Loucy (cell line): ENCODE measurements around the gene CDCA4.

Experiments
- H2AFZ ChIP-seq: fragments of 200-600 bp; sonication (generic); 2 replicates; pipeline ENCODE4 v1.6.0; 2016; ENCODE audit warnings: antibody characterized with exemption, mild to moderate bottlenecking, low read length, moderate library complexity
- H3F3A ChIP-seq: fragments of 200-600 bp; 2 replicates; pipeline ENCODE4 v1.6.0; 2016; ENCODE audit warnings: antibody characterized with exemption, low read depth, mild to moderate bottlenecking
- H3K27me3 ChIP-seq: fragments of 200-600 bp; sonication (generic); 2 replicates; pipeline ENCODE4 v1.6.1; 2014; ENCODE audit warnings: low read length, mild to moderate bottlenecking; ENCODE audit not compliant: insufficient read depth, poor library complexity, severe bottlenecking
- H3K36me3 ChIP-seq: fragments of 200-600 bp; sonication (generic); 2 replicates; pipeline ENCODE4 v1.6.1; 2016; ENCODE audit warnings: low read length; ENCODE audit not compliant: insufficient read depth
- H3K4me1 ChIP-seq: fragments of 200-600 bp; sonication (generic); 2 replicates; pipeline ENCODE4 v1.5.1; 2014; ENCODE audit warnings: low read length, mild to moderate bottlenecking; ENCODE audit not compliant: insufficient read depth, poor library complexity, severe bottlenecking
- H3K4me2 ChIP-seq: fragments of 200-600 bp; sonication (generic); 2 replicates; pipeline ENCODE4 v1.6.0; 2014; ENCODE audit warnings: antibody characterized with exemption, low read length, low read depth, mild to moderate bottlenecking; ENCODE audit not compliant: poor library complexity, severe bottlenecking
- H3K4me3 ChIP-seq: fragments of 200-600 bp; sonication (generic); 2 replicates; pipeline ENCODE4 v1.5.1; 2014; ENCODE audit warnings: low read length, mild to moderate bottlenecking, mixed read lengths; ENCODE audit not compliant: poor library complexity, severe bottlenecking
- H3K79me2 ChIP-seq: fragments of 200-600 bp; sonication (generic); 2 replicates; pipeline ENCODE4 v1.6.1; 2014; ENCODE audit warnings: low read length; ENCODE audit not compliant: insufficient read depth
- H3K9ac ChIP-seq: fragments of 200-600 bp; sonication (generic); 2 replicates; pipeline ENCODE4 v1.6.0; 2014; ENCODE audit warnings: mild to moderate bottlenecking, low read depth, low read length, moderate library complexity; ENCODE audit not compliant: poor library complexity, severe bottlenecking
- H3K9me2 ChIP-seq: fragments of 200-600 bp; sonication (generic); replicated peaks from 2 replicates; pipeline ENCODE4 v1.6.1; 2016; ENCODE audit warnings: low read depth, low read length, mixed read lengths
- H3K9me3 ChIP-seq: fragments of 200-600 bp; sonication (generic); 2 replicates; pipeline ENCODE4 v1.6.1; 2014; ENCODE audit warnings: mild to moderate bottlenecking, antibody characterized with exemption, low read length, low read depth; ENCODE audit not compliant: insufficient read depth
- H4K20me1 ChIP-seq: fragments of 200-600 bp; sonication (generic); 2 replicates; pipeline ENCODE4 v1.6.0; 2014; ENCODE audit warnings: antibody characterized with exemption, low read length, mild to moderate bottlenecking; ENCODE audit not compliant: insufficient read depth, poor library complexity, severe bottlenecking
- EZH2phosphoT487 ChIP-seq: fragments of 200-600 bp; IDR thresholded peaks from 2 replicates; pipeline ENCODE4 v1.6.1; 2018; ENCODE audit warnings: antibody characterized with exemption, mild to moderate bottlenecking, moderate library complexity, borderline replicate concordance
- TF ChIP-seq, protein P1 (sequence below): fragments of 200-600 bp; sonication (generic); conservative IDR thresholded peaks from 2 replicates; pipeline ENCODE4 v1.5.1; 2014; ENCODE audit warnings: mild to moderate bottlenecking, antibody characterized with exemption, low read length

CDCA4 gene

DNA sequence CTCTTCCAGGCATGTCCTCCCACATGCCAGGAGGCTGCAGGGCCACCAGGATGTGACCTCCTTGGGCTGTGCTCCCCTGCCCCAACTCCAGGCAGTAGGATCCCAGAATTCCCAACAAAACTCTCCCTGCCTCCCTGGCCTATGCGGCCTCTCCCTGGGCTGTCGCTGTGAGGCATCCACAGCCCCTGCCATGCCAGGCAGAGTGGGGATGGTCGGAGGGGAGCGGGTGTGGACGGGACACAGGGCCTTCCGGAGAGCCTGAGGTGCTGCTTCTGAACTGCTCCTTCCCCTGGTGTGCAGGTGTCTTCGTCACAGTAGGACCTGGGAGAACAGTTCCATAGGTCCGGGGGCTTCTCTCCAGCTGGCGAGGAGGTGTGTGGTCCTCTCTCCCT, 26.0 kb upstream of the CDCA4 start:
- Histone ChIP-seq H3K4me2 (no peak overlapping the region), H3F3A (no peaks in the 10 kb centered on the region), H3K4me3 (no peak overlapping the region), H2AFZ (no peak overlapping the region), H3K9me2 (no peaks in the 10 kb centered on the region), H3K36me3 (no peaks in the 10 kb centered on the region), H3K9ac (no peak overlapping the region), H3K4me1 (no peaks in the 10 kb centered on the region), H3K9me3 (no peaks in the 10 kb centered on the region), H4K20me1 (no peaks in the 10 kb centered on the region), H3K27me3 (no peaks in the 10 kb centered on the region), H3K79me2 (no peaks in the 10 kb centered on the region)
- TF ChIP-seq EZH2phosphoT487 = no peak
- TF ChIP-seq, protein P1, sequence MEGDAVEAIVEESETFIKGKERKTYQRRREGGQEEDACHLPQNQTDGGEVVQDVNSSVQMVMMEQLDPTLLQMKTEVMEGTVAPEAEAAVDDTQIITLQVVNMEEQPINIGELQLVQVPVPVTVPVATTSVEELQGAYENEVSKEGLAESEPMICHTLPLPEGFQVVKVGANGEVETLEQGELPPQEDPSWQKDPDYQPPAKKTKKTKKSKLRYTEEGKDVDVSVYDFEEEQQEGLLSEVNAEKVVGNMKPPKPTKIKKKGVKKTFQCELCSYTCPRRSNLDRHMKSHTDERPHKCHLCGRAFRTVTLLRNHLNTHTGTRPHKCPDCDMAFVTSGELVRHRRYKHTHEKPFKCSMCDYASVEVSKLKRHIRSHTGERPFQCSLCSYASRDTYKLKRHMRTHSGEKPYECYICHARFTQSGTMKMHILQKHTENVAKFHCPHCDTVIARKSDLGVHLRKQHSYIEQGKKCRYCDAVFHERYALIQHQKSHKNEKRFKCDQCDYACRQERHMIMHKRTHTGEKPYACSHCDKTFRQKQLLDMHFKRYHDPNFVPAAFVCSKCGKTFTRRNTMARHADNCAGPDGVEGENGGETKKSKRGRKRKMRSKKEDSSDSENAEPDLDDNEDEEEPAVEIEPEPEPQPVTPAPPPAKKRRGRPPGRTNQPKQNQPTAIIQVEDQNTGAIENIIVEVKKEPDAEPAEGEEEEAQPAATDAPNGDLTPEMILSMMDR = no peak

DNA sequence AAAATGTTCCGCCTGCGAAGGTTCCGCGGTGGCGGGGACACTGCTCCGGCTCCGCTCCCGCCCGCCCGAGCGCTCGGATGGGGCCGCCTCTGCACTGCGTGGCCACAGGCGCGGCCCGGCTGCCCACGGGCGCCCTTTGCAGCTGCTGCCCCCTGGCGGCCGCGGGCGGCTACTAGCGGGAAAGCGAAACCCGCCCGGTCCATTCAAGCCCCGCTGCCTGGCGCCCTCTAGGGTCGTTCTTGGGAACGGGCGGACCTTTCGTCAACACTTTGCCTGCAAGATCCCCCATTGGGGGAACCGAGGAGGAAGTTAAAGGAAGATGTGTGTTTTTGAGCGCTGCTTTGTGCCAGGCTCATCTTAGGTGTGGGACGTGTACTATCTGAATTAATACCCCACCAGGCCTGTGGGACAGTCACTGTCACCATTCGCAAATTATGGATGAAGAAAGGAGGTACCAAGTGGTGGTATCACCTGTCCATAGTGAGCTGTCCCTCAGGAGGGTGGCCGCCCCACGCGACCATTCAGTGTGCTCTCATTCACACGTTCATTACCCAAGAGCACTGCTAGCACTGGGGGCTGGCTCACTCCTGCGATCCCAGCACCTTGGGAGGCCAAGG, 24.9 kb upstream of the CDCA4 start:
- H3K9me2 ChIP-seq = no peaks in the 10 kb centered on the region
- no peaks in the 10 kb centered on the region for H3K36me3 ChIP-seq
- H3F3A ChIP-seq = no peaks in the 10 kb centered on the region
- no peaks in the 10 kb centered on the region for H3K4me1 ChIP-seq
- peak overlapping the region; percentile 57 for H2AFZ ChIP-seq
- no peaks in the 10 kb centered on the region for H3K79me2 ChIP-seq
- no peak overlapping the region for H3K4me3 ChIP-seq
- no peak overlapping the region for H3K9ac ChIP-seq
- TF ChIP-seq EZH2phosphoT487 = no peak
- TF ChIP-seq, protein P1 = peak; percentile 99
- H3K27me3 ChIP-seq = no peaks in the 10 kb centered on the region
- no peaks in the 10 kb centered on the region for H4K20me1 ChIP-seq
- no peak overlapping the region for H3K4me2 ChIP-seq
- H3K9me3 ChIP-seq = no peaks in the 10 kb centered on the region

DNA sequence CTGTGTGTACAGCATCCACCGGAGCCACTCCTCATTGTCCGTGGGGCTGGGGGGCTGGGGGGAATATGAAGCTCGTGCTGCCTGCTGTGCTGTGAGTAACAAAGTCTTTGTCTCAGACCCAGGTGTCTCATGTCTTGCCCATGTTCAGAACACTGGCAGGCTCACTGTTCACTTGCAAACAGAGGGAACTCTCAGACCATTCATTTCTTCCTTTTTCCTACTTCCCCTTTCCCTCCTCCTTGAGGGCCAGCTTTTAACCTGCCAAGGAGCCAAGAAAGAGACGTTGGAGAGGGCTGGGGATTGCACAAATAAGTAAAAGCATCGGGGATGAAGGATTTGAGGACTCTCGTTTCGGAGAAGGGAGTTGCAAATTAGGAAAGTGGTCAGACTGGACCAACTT, 22.8 kb upstream of the CDCA4 start:
- TF ChIP-seq, protein P1 = no peak
- no peak for TF ChIP-seq EZH2phosphoT487
- H3F3A ChIP-seq = no peaks in the 10 kb centered on the region

More for the DNA sequence above, 22.8 kb upstream of the CDCA4 start:
- H3K9ac ChIP-seq = no peak overlapping the region
- no peak overlapping the region for H3K4me3 ChIP-seq
- H4K20me1 ChIP-seq = no peaks in the 10 kb centered on the region
- no peaks in the 10 kb centered on the region for H3K79me2 ChIP-seq
- no peaks in the 10 kb centered on the region for H3K27me3 ChIP-seq
- H3K9me2 ChIP-seq = no peaks in the 10 kb centered on the region
- H3K36me3 ChIP-seq = no peaks in the 10 kb centered on the region
- no peak overlapping the region for H2AFZ ChIP-seq
- no peaks in the 10 kb centered on the region for H3K4me1 ChIP-seq
- no peaks in the 10 kb centered on the region for H3K9me3 ChIP-seq
- H3K4me2 ChIP-seq = no peak overlapping the region
